Parathyroid adenoma (tissue), 2 donors: ENCODE data around the gene ZDHHC5.
A peak's percentile ranks its signal among the peaks of the same experiment; 100 is the strongest.
"Not testable (repeated sequence)": the region's sequence is repeated elsewhere in the genome, so short reads cannot be mapped to it uniquely, and the experiment has no call there.

Source experiments
- H2AFZ ChIP-seq: fragments of 300-600 bp; sonication (generic); one replicate; pipeline ENCODE4 v1.7.0; 2017; ENCODE audit warnings: antibody characterized with exemption, mild to moderate bottlenecking
- H3K27ac ChIP-seq: fragments of 300-600 bp; sonication (generic); one replicate; pipeline ENCODE4 v1.7.0; 2017
- H3K27me3 ChIP-seq: fragments of 300-600 bp; sonication (generic); one replicate; pipeline ENCODE4 v1.7.0; 2017; ENCODE audit warnings: low read length; ENCODE audit not compliant: control insufficient read depth, insufficient read depth
- H3K36me3 ChIP-seq: fragments of 300-600 bp; sonication (generic); one replicate; pipeline ENCODE4 v1.7.0; 2017; ENCODE audit warnings: low read length; ENCODE audit not compliant: control insufficient read depth, insufficient read depth
- H3K4me1 ChIP-seq: fragments of 300-600 bp; sonication (generic); one replicate; pipeline ENCODE4 v1.7.0; 2017; ENCODE audit warnings: control low read depth
- H3K4me2 ChIP-seq: fragments of 300-600 bp; sonication (generic); one replicate; pipeline ENCODE4 v1.7.0; 2017; ENCODE audit warnings: low read length
- H3K4me3 ChIP-seq: fragments of 300-600 bp; sonication (generic); one replicate; pipeline ENCODE4 v1.7.0; 2017; ENCODE audit warnings: low read depth, low read length
- H3K79me2 ChIP-seq: fragments of 300-600 bp; sonication (generic); one replicate; pipeline ENCODE4 v1.7.0; 2017; ENCODE audit warnings: control low read depth
- H3K9ac ChIP-seq: fragments of 300-600 bp; sonication (generic); one replicate; pipeline ENCODE4 v1.7.0; 2017; ENCODE audit warnings: mild to moderate bottlenecking
- H3K9me3 ChIP-seq: fragments of 300-600 bp; sonication (generic); one replicate; pipeline ENCODE4 v1.7.0; 2017; ENCODE audit warnings: low read length; ENCODE audit not compliant: control insufficient read depth
- TF ChIP-seq, protein P1 (sequence below): fragments of 300-600 bp; sonication (generic); IDR thresholded peaks from one replicate; pipeline ENCODE4 v1.7.0; 2017; ENCODE audit warnings: antibody characterized with exemption, mild to moderate bottlenecking
- donor health status: primary hyperparathyroidism.

The ZDHHC5 gene

DNA sequence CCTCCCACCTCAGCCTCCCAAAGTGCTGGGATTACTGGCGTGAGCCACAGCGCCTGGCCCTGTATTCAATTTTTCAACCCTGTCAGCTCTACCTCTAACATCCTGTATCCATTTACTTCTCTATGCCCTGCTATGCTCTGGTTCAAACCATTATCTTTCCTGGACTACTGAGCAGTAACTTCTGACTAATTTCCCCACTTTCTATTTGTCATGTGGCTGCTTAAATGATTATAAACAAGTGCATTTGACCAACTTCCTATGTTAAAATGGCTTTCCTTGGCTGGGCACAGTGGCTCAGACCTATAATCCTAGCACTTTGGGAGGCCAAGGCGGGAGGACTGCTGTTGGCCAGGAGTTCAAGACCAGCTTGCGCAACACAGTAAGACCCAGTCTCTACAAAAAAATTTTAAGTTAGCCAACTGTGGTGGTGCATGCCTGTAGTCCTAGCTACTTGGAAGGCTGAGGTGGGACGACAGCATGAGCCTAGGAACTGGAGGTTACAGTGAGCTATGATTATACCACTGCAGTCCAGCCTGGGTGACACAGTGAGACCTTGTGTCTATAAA is 42.0 kb downstream of the ZDHHC5 start:
- Histone ChIP-seq H3K4me2 (no peak overlapping the region), H2AFZ (no peak overlapping the region), H3K9ac (no peak overlapping the region), H3K9me3 (no peaks in the 10 kb centered on the region), H3K4me1 (peaks cover 6% of the 10 kb centered on the region), H3K27ac (no peak overlapping the region), H3K27me3 (no peaks in the 10 kb centered on the region), H3K4me3 (no peak overlapping the region), H3K79me2 (peaks cover 28% of the 10 kb centered on the region), H3K36me3 (no peaks in the 10 kb centered on the region)
- TF ChIP-seq, protein P1, sequence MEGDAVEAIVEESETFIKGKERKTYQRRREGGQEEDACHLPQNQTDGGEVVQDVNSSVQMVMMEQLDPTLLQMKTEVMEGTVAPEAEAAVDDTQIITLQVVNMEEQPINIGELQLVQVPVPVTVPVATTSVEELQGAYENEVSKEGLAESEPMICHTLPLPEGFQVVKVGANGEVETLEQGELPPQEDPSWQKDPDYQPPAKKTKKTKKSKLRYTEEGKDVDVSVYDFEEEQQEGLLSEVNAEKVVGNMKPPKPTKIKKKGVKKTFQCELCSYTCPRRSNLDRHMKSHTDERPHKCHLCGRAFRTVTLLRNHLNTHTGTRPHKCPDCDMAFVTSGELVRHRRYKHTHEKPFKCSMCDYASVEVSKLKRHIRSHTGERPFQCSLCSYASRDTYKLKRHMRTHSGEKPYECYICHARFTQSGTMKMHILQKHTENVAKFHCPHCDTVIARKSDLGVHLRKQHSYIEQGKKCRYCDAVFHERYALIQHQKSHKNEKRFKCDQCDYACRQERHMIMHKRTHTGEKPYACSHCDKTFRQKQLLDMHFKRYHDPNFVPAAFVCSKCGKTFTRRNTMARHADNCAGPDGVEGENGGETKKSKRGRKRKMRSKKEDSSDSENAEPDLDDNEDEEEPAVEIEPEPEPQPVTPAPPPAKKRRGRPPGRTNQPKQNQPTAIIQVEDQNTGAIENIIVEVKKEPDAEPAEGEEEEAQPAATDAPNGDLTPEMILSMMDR = no peak

DNA sequence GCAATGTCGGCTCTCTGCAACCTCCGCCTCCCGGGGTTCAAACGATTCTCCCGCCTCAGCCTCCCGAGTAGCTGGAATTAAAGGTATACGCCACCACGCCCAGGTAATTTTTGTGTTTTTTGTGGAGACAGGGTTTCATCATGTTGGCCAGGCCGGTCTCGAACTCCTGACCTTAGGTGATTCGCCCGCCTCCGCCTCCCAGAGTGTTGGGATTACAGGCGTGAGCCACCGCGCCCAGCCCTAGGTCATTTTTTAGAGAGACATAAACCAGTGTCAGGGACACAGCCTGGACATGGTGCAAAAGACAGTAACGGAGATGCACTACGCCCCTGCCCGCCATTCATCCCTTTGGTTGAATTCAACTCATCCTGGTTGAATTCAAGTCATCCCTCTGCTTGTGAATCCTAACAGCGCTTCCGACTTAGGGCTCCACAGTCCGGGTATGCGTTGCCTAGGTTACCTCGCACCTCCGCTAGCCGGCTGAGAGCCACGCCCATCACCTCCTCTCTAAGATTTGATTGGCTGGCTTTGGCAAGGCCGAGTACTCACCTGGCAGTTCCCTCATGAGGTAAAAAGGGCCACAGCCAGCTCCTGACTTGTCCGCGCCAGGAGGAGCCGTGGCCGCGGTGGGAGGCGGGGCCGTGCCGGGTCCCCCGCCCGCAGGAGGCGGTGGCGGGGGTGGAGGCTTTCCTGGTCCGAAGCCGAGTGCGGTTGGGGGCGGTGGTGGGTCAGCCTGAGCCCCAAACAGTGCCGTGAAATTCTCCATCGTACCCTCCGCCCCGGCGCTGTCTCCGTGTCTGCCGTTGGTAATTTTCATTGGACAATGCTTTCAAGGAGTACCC is 43.7 kb downstream of the ZDHHC5 start, which contains the start of gene MED19:
TSS of gene MED19 (minus strand) at position 802 of the 842 bp plus-strand sequence. CDS start at position 766, 36 bp downstream.
- Histone ChIP-seq H3K4me1 (peaks cover 6% of the 10 kb centered on the region), H3K27me3 (no peaks in the 10 kb centered on the region), H3K9me3 (no peaks in the 10 kb centered on the region), H3K27ac (peak within 1 kb of the TSS; percentile 86), H3K9ac (peak within 1 kb of the TSS; percentile 21), H3K4me2 (peak within 1 kb of the TSS; percentile 73), H3K4me3 (peak within 1 kb of the TSS; percentile 94), H3K79me2 (peaks cover 31% of the 10 kb centered on the region), H3K36me3 (no peaks in the 10 kb centered on the region), H2AFZ (peak within 1 kb of the TSS; percentile 85)
- TF ChIP-seq, protein P1 = no peak

DNA sequence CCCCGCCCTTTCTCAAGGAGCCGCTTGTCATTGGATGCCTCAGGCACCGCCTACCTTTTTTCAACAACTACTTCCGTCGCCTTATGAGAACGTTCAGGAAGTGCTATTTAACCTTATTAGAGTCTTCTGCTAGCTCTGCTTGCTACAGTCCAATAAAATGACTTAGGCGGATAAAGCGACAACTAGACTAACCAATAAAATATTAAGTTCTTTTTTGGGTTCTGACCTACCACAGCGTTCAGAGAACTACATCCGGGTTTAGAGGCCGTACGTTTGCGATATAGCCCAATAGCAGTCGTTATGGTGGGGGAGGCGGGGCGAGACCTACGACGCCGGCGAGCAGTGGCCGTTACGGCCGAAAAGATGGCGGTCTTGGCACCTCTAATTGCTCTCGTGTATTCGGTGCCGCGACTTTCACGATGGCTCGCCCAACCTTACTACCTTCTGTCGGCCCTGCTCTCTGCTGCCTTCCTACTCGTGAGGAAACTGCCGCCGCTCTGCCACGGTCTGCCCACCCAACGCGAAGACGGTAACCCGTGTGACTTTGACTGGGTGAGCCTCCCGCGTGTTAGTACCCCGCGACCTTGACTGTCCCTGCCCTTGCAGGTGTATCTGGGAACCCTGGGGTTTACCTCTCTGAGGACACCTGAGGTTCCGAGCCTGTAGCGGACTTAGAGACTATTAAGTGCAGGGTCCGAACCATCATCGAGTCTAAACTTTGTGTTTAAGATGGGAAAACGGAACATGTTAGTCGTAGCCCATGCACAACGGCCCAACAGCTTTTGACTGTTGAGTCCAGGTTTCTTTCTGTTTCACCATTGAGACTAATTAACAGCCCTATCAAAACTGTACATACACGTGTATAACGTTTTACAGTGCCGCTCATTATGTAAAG is 44.6 kb downstream of the ZDHHC5 start, which contains the start of gene TMX2:
TSS of gene TMX2 (plus strand) at position 338 of the 895 bp plus-strand sequence. CDS start at position 364, 26 bp downstream.
- Histone ChIP-seq H3K4me1 (peaks cover 6% of the 10 kb centered on the region), H2AFZ (peak within 1 kb of the TSS; percentile 85), H3K4me3 (peak within 1 kb of the TSS; percentile 94), H3K27ac (peak within 1 kb of the TSS; percentile 86), H3K4me2 (peak within 1 kb of the TSS; percentile 73), H3K79me2 (peaks cover 31% of the 10 kb centered on the region), H3K9ac (peak within 1 kb of the TSS; percentile 21), H3K36me3 (no peaks in the 10 kb centered on the region), H3K9me3 (no peaks in the 10 kb centered on the region), H3K27me3 (no peaks in the 10 kb centered on the region)
- TF ChIP-seq, protein P1 = no peak

DNA sequence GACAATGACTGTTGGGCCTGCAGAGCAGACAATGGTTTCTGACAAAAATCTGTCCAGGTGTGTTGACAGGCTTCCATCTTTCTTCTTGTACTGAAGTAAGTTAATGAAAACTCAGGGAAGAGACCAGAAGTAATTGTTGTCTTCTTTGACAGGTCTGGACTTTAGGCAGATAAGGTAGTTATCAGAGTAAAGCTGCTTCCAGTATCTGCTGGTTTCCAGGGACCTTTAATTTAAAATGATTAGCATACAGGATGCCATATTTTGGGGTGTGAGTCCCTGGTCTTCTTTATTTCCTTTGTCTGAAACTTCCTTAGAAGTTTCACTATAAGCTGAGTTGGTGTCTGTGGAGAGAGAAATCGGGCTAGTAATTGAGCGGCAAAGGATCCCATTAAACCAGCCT is 45.9 kb downstream of the ZDHHC5 start:
- Histone ChIP-seq H3K4me3 (peak overlapping the region; percentile 77), H3K27me3 (no peaks in the 10 kb centered on the region), H3K9ac (no peak overlapping the region), H3K36me3 (no peaks in the 10 kb centered on the region), H2AFZ (no peak overlapping the region), H3K4me2 (peak overlapping the region; percentile 49), H3K79me2 (peaks cover 31% of the 10 kb centered on the region), H3K27ac (no peak overlapping the region), H3K4me1 (peaks cover 6% of the 10 kb centered on the region), H3K9me3 (no peaks in the 10 kb centered on the region)
- TF ChIP-seq, protein P1 = no peak

DNA sequence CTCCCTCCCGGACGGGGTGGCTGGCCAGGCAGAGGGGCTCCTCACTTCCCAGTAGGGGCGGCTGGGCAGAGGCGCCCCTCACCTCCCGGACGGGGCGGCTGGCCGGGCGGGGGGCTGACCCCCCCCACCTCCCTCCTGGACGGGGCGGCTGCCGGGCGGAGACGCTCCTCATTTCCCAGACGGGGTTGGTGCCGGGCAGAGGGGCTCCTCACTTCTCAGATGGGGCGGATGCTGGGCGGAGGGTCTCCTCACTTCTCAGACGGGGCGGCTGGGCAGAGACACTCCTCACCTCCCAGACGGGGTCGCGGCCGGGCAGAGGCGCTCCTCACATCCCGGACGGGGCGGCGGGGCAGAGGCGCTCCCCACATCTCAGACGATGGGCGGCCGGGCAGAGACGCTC is 48.8 kb downstream of the ZDHHC5 start:
- not testable (repeated sequence) for H3K27ac ChIP-seq, H3K4me1 ChIP-seq, H3K27me3 ChIP-seq, H3K9me3 ChIP-seq, H3K9ac ChIP-seq, H3K36me3 ChIP-seq, H3K4me2 ChIP-seq, H2AFZ ChIP-seq, H3K4me3 ChIP-seq
- peaks cover 29% of the 10 kb centered on the region for H3K79me2 ChIP-seq
